DOHH2 (cell line): Measurements from ENCODE around the gene C5.

Experiments
- H3F3A ChIP-seq: fragments of 200-600 bp; sonication (generic), shearing (Covaris generic); 2 replicates; pipeline ENCODE4 v1.6.0; 2016; ENCODE audit warnings: antibody characterized with exemption, mild to moderate bottlenecking; ENCODE audit not compliant: control insufficient read depth, insufficient read depth
- H3K27ac ChIP-seq: fragments of 200-600 bp; sonication (generic); 2 replicates; pipeline ENCODE4 v1.5.1; 2014; ENCODE audit warnings: low read depth, mild to moderate bottlenecking, low read length, moderate library complexity
- H3K27me3 ChIP-seq: fragments of 200-600 bp; sonication (generic); 2 replicates; pipeline ENCODE4 v1.6.1; 2014; ENCODE audit warnings: mild to moderate bottlenecking, low read length, mixed read lengths; ENCODE audit not compliant: control insufficient read depth
- H3K36me3 ChIP-seq: fragments of 200-600 bp; sonication (generic); 2 replicates; pipeline ENCODE4 v1.6.1; 2014; ENCODE audit warnings: mild to moderate bottlenecking, low read length, moderate library complexity, mixed read lengths; ENCODE audit not compliant: control insufficient read depth
- H3K4me1 ChIP-seq: fragments of 200-600 bp; sonication (generic); 2 replicates; pipeline ENCODE4 v1.6.1; 2014; ENCODE audit warnings: mild to moderate bottlenecking, low read length, mixed read lengths; ENCODE audit not compliant: control insufficient read depth
- H3K4me2 ChIP-seq: fragments of 200-600 bp; sonication (generic); 2 replicates; pipeline ENCODE4 v1.6.0; 2014; ENCODE audit warnings: mild to moderate bottlenecking, low read length, moderate library complexity
- H3K4me3 ChIP-seq: fragments of 200-600 bp; sonication (generic); 2 replicates; pipeline ENCODE4 v1.5.1; 2014; ENCODE audit warnings: mild to moderate bottlenecking, low read length, mixed read lengths
- H3K79me2 ChIP-seq: fragments of 200-600 bp; sonication (generic); 2 replicates; pipeline ENCODE4 v1.6.1; 2014; ENCODE audit warnings: mild to moderate bottlenecking, low read length, mixed read lengths; ENCODE audit not compliant: control insufficient read depth
- H3K9me2 ChIP-seq: fragments of 200-600 bp; sonication (generic); replicated peaks from 2 replicates; pipeline ENCODE4 v1.6.1; 2014; ENCODE audit warnings: mild to moderate bottlenecking, low read length, mixed read lengths; ENCODE audit not compliant: control insufficient read depth
- H3K9me3 ChIP-seq: fragments of 200-600 bp; sonication (generic); 2 replicates; pipeline ENCODE4 v1.6.1; 2014; ENCODE audit warnings: antibody characterized with exemption, low read length, mixed read lengths; ENCODE audit not compliant: control insufficient read depth, insufficient read depth
- H4K20me1 ChIP-seq: fragments of 200-600 bp; sonication (generic); 2 replicates; pipeline ENCODE4 v1.6.0; 2014; ENCODE audit warnings: low read depth, mild to moderate bottlenecking, antibody characterized with exemption, low read length, moderate library complexity; ENCODE audit not compliant: control insufficient read depth, insufficient read depth
- EZH2phosphoT487 ChIP-seq: fragments of 200-600 bp; sonication (generic); IDR thresholded peaks from 2 replicates; pipeline ENCODE4 v1.6.1; 2017; ENCODE audit warnings: borderline replicate concordance, mild to moderate bottlenecking, antibody characterized with exemption, low read length, moderate library complexity, mixed read lengths
- TF ChIP-seq, protein P1 (sequence below): fragments of 200-600 bp; sonication (generic); IDR thresholded peaks from one replicate; pipeline ENCODE4 v1.5.1; 2014; ENCODE audit warnings: antibody characterized with exemption, mild to moderate bottlenecking, low read depth, low read length; ENCODE audit not compliant: poor library complexity, severe bottlenecking

C5 gene

GRCh38 chr9:121059513-121059912 is 9.4 kb upstream of the C5 start:
- TF ChIP-seq EZH2phosphoT487: no peak
- TF ChIP-seq, protein P1, sequence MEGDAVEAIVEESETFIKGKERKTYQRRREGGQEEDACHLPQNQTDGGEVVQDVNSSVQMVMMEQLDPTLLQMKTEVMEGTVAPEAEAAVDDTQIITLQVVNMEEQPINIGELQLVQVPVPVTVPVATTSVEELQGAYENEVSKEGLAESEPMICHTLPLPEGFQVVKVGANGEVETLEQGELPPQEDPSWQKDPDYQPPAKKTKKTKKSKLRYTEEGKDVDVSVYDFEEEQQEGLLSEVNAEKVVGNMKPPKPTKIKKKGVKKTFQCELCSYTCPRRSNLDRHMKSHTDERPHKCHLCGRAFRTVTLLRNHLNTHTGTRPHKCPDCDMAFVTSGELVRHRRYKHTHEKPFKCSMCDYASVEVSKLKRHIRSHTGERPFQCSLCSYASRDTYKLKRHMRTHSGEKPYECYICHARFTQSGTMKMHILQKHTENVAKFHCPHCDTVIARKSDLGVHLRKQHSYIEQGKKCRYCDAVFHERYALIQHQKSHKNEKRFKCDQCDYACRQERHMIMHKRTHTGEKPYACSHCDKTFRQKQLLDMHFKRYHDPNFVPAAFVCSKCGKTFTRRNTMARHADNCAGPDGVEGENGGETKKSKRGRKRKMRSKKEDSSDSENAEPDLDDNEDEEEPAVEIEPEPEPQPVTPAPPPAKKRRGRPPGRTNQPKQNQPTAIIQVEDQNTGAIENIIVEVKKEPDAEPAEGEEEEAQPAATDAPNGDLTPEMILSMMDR: no peak
- H3K9me3 ChIP-seq: no peaks in the 10 kb centered on the region
- H4K20me1 ChIP-seq: no peaks in the 10 kb centered on the region

DNA sequence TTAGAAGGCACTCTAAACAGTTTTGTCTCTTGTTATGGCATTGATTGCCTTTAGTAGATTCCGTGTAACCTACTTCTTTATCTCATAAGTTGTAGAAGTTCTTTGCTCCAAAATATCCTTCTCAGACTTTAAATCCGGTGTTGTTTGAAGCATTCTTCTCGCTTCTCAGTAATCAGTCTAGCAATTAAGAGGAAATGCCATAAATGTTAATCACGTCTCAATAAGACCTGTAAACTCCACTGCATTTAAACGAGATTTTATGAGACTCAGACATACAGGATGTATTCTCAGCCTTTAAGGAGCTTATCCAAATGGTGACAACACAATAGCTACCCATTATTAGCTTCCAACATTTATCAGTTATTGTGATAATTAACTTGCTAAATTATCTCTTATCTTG is 7.7 kb upstream of the C5 start:
- Histone ChIP-seq H3K79me2 (no peaks in the 10 kb centered on the region), H3K9me3 (no peaks in the 10 kb centered on the region)
- no peak for TF ChIP-seq EZH2phosphoT487
- TF ChIP-seq, protein P1: no peak

More at GRCh38 chr9:121059513-121059912, 9.4 kb upstream of the C5 start:
- Histone ChIP-seq H3K27ac (no peak overlapping the region), H3F3A (no peaks in the 10 kb centered on the region), H3K79me2 (no peaks in the 10 kb centered on the region), H3K4me2 (peak overlapping the region; percentile 49; the same call in 1 of the 2 replicates), H3K36me3 (no peaks in the 10 kb centered on the region), H3K4me1 (peaks cover 36% of the 10 kb centered on the region), H3K27me3 (no peaks in the 10 kb centered on the region), H3K4me3 (no peak overlapping the region), H3K9me2 (no peaks in the 10 kb centered on the region)

DNA sequence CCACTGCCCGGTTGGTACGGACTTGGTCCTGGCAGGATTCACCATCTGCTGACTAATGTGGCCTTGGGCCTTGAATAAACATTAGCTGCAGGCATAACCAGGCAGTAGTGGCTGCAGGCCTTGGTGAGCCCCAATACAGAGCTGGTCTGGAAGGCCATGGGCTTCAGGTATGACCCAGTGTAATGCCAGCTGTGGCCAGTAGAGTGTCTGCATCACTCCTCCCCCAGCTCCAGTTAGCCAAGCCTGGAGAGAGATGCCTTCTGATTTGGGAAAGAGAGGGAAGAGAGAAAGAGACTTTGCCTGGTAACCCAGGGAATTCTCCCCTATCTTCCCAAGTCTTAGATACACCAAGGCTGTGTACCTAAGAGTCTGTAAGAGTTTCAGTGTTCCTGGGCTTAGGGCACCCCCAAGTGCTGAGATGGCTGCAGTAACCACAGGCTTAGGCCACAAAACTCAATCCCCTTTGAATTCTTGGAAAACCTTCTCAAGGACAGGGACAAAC is 5.6 kb upstream of the C5 start:
- no peaks in the 10 kb centered on the region for H3K9me2 ChIP-seq
- no peaks in the 10 kb centered on the region for H3K36me3 ChIP-seq
- peaks cover 9% of the 10 kb centered on the region for H3K4me1 ChIP-seq
- H3K27me3 ChIP-seq: no peaks in the 10 kb centered on the region
- H3K4me3 ChIP-seq: no peak overlapping the region
- no peaks in the 10 kb centered on the region for H3K79me2 ChIP-seq
- H3F3A ChIP-seq: no peaks in the 10 kb centered on the region
- no peak overlapping the region for H3K27ac ChIP-seq
- TF ChIP-seq, protein P1: peak; percentile 87
- no peak for TF ChIP-seq EZH2phosphoT487
- no peaks in the 10 kb centered on the region for H3K9me3 ChIP-seq
- no peak overlapping the region for H3K4me2 ChIP-seq
- H4K20me1 ChIP-seq: no peaks in the 10 kb centered on the region

More for the DNA sequence above, 7.7 kb upstream of the C5 start:
- Histone ChIP-seq H3K4me2 (no peak overlapping the region), H3K36me3 (no peaks in the 10 kb centered on the region), H3K27ac (no peak overlapping the region), H3K4me1 (peaks cover 25% of the 10 kb centered on the region), H3K4me3 (no peak overlapping the region), H3K9me2 (no peaks in the 10 kb centered on the region), H3K27me3 (no peaks in the 10 kb centered on the region), H4K20me1 (no peaks in the 10 kb centered on the region), H3F3A (no peaks in the 10 kb centered on the region)

GRCh38 chr9:121053544-121053943 is 3.5 kb upstream of the C5 start:
- Histone ChIP-seq H3K4me2 (no peak overlapping the region), H3K36me3 (no peaks in the 10 kb centered on the region), H3K4me3 (no peak overlapping the region), H3K9me3 (no peaks in the 10 kb centered on the region), H3F3A (no peaks in the 10 kb centered on the region), H3K79me2 (no peaks in the 10 kb centered on the region), H3K4me1 (peaks cover 5% of the 10 kb centered on the region), H3K27ac (no peak overlapping the region), H4K20me1 (no peaks in the 10 kb centered on the region), H3K9me2 (no peaks in the 10 kb centered on the region), H3K27me3 (no peaks in the 10 kb centered on the region)
- no peak for TF ChIP-seq EZH2phosphoT487
- TF ChIP-seq, protein P1: no peak
